ENCODE results near the gene CLPTM1.

DNA sequence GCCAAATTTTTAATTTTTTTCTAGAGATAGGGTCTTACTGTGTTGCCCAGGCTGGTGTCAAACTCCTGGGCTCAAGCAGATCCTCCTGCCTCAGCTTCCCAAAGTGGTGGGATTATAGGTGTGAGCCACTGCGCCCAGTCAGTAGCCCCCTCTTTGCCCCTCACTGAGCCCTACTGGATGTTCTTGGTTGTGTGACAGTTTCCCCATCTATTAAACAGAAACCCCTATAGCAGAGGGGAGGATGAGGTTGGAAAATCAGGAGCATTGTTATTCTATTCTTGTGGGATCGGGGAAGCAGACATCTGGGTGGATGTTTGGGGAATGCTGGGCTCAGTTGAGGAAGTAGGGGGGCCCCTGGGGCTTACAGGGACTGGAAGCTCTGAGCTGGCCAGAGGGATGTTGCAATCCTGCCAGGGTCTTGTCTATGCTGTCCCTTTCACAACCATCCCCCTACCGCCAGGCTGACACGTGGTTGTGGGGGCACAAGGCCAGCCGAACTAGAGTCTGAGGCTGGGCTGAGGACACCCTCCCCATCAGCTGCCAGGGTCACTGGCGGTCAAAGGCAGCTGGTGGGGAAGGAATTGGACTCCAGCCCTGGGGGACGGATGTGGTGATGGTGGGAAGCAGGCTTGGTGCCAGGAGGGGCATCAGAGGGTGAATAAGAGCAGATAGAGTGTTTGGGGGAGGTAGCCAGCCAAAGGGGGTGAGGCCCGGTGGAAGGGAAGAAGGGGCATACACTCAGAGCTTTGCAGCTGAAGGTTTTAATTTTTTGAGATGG lies 29.9 kb upstream of the CLPTM1 start:
- TF ChIP-seq, protein P1, sequence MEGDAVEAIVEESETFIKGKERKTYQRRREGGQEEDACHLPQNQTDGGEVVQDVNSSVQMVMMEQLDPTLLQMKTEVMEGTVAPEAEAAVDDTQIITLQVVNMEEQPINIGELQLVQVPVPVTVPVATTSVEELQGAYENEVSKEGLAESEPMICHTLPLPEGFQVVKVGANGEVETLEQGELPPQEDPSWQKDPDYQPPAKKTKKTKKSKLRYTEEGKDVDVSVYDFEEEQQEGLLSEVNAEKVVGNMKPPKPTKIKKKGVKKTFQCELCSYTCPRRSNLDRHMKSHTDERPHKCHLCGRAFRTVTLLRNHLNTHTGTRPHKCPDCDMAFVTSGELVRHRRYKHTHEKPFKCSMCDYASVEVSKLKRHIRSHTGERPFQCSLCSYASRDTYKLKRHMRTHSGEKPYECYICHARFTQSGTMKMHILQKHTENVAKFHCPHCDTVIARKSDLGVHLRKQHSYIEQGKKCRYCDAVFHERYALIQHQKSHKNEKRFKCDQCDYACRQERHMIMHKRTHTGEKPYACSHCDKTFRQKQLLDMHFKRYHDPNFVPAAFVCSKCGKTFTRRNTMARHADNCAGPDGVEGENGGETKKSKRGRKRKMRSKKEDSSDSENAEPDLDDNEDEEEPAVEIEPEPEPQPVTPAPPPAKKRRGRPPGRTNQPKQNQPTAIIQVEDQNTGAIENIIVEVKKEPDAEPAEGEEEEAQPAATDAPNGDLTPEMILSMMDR (IDR thresholded peaks at IDR 0.05; ENCODE audit: borderline replicate concordance, extremely low read depth, low read length, poor library complexity, severe bottlenecking), result no peak
- no peak for TF ChIP-seq EZH2 (IDR thresholded peaks at IDR 0.05; ENCODE audit: borderline replicate concordance, low read depth, low read length, severe bottlenecking)

Measured in DND-41 (cell line).